ENCODE data around the gene IFNLR1.

Gene IFNLR1

DNA sequence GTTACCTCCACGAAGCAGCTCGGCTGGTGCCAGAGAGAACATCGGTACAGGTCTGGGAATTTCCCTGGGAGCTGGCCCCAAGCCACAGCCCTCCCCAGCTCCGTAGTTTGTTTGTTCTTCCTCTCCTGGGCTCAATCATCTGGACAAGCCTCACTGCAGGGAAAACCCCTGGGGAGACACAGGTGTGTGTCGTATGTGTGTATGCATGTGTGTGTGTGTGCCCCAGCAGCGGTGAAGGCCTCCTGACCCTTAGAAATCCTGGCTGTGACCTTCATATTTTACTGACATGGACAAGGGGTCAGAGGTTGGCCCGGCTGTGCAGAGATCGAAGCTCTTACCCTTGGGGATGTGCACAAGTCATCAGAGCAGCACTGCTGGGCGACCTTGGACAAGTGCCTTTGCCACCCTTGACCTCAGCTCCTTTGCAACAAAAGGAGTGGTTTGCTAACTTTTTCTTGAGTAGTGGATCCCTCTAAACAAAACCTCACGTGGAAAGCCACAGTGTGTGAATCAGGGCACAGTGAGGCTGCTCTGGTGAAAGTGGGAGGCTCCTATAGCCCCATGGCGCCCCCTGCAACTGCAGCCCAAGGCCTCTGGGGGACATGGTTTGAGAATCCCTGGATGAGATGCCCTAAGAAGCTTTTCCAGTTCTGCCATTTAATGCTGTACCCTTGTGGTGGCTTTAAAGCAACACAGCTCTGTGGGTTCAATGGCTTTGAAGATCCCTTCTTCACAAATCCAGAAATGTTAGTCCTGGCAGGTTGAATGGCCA lies 31.9 kb downstream of the IFNLR1 start:
- TF ChIP-seq GATA3 (IDR thresholded peaks at IDR 0.05; ENCODE audit: low read depth, low read length), result no peak
- no peak for TF ChIP-seq GATA2 (IDR thresholded peaks at IDR 0.05; ENCODE audit: low read depth, low read length)

GRCh38 chr1:24154215-24154614 lies 32.9 kb downstream of the IFNLR1 start:
- TF ChIP-seq GATA2 (IDR thresholded peaks at IDR 0.05; ENCODE audit: low read depth, low read length) (no peak), GATA3 (IDR thresholded peaks at IDR 0.05; ENCODE audit: low read depth, low read length) (no peak)

DNA sequence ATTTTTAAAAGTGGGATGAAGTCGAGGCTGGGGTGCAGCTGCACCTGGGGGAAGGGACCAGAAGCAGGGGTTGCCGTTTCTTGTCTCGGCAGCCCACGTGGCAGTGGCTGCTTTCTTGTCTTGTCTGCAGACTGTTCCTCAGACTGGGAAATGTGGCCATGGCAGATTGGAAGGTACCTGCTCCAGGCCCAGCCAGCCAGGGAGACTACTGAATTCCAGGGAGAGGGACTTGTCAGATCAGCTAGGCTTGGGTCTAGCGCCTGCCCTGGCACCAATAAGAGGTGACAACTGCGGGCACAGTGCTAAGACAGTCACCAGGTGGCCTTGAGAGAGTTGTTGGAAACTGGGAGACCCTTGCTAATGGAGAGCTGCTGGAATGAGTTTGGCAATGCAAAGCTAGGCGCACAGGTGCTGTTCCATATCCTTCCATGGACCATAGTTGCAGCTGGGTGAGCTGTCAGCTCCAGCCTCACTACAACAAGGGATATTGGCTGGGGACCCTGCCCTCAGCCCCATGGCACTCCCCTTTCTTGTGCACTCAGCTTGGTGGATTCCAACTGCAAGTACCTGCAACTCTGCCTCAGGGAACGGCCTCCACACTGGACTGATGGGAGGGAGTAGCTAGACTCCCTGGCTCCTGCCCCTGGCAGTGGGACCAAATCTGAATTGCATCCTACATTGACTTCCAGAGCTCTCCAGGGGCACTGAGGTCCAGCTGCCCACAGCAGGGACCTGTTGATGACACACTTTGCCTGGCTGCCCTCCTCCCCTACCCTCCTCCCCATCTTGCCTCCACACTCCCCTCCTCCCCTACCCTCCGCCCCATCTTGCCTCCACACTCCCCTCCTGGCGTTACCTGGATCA lies 34.2 kb downstream of the IFNLR1 start:
- no peak for TF ChIP-seq GATA2 (IDR thresholded peaks at IDR 0.05; ENCODE audit: low read depth, low read length)
- no peak for TF ChIP-seq GATA3 (IDR thresholded peaks at IDR 0.05; ENCODE audit: low read depth, low read length)

DNA sequence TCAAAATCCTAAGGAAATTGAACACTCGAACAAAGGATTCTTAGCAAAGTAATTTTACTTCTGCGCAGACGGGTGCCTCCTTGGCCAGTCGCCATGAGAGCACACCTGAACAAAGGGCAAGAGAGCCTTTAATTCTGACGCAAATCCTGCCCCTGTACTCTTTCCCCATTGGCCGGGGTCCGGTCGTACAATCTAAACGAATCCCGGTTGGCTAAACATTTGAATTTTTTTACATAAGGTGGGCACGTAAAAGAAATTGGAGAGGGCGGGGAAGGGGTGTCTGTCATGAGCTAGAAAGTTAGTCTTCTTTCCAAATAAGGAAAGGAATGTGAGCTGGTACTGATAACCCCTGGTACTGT lies 35.9 kb downstream of the IFNLR1 start:
- TF ChIP-seq GATA3 (IDR thresholded peaks at IDR 0.05; ENCODE audit: low read depth, low read length) (no peak), GATA2 (IDR thresholded peaks at IDR 0.05; ENCODE audit: low read depth, low read length) (no peak)

DNA sequence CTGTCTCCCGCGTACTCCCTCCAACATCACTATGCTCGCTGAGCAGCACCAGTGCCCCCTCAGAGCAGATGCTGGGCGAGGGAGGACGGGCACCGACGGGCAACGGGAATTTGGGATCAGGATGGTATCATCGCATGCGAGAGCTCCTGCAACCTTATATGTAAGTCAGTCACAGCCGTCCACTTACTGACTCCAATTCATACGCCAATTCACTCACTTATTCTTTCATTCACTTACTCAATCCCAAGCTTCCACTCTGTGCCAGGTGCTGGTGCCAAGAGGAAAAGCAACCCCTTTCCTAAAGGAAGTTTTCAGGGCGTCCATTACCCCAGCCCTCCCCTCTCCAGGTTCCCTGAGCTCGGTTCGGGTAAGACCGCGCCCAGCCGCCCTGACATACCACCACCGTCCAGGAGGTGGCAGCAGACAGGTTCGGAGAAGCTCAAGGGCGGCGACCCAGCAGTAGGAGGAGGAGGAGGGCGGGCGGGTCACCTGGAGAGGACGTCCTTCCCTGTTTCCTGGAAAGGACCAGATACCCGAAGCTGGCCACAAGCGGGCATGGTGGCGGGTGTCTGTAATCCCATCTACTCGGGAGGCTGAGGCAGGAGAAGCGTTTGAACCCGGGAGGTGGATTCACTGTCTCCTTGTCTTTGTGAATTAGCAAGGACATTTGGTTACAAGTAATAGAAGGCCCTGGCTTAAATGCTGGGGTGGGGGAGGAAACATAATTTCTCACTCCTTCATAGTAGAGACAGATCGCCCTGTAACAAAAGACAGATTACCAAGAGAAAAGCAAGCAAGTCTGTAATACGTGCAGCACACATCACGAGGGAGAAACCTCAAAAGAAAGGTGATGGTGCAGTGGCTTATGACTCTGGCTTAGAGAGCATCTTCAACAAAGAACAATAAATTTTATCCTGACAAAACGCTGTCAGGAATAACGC lies 36.6 kb downstream of the IFNLR1 start:
- no peak for TF ChIP-seq GATA2 (IDR thresholded peaks at IDR 0.05; ENCODE audit: low read depth, low read length)
- TF ChIP-seq GATA3 (IDR thresholded peaks at IDR 0.05; ENCODE audit: low read depth, low read length), result no peak

DNA sequence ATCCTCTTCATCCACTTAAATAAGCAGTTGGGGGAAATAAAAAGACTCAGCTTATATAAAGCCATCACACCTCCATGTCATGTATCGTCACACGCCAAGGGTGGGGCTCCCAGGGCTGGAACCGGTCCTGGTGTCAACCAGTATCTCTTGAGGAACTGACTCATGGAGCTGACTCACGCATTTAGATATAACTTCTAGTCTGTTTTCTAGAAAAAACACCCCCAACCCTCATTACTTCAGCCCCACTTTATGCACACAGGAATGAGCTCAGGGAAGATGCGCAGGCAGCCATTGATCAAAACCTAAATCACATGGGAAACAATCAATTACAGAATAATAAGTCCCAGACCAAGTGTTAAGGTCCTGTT lies 37.2 kb downstream of the IFNLR1 start:
- TF ChIP-seq GATA2 (IDR thresholded peaks at IDR 0.05; ENCODE audit: low read depth, low read length), result no peak
- TF ChIP-seq GATA3 (IDR thresholded peaks at IDR 0.05; ENCODE audit: low read depth, low read length), result no peak

DNA sequence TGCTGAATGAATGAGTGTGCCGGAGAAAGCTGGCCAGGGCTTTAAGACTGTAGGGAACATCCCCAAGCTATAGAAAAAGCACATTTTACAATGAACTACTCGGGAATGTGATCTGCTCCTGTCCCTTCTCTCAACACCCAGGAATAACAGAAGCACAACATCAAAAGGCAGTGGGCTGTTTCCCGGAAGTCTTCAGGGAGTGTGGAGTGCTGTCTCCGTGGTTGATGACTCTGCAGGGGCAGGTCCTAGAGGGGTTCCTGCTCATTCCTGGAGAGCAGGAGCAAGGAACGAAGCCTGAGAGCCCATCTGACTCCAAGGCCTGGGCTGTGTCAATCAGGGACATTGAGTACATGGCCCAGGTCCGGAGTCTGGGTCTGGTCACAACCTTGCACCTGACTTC lies 39.3 kb downstream of the IFNLR1 start:
- TF ChIP-seq GATA3 (IDR thresholded peaks at IDR 0.05; ENCODE audit: low read depth, low read length) (no peak), GATA2 (IDR thresholded peaks at IDR 0.05; ENCODE audit: low read depth, low read length) (no peak)

GRCh38 chr1:24147194-24147593 lies 39.9 kb downstream of the IFNLR1 start:
- TF ChIP-seq GATA3 (IDR thresholded peaks at IDR 0.05; ENCODE audit: low read depth, low read length) (no peak), GATA2 (IDR thresholded peaks at IDR 0.05; ENCODE audit: low read depth, low read length) (no peak)

DNA sequence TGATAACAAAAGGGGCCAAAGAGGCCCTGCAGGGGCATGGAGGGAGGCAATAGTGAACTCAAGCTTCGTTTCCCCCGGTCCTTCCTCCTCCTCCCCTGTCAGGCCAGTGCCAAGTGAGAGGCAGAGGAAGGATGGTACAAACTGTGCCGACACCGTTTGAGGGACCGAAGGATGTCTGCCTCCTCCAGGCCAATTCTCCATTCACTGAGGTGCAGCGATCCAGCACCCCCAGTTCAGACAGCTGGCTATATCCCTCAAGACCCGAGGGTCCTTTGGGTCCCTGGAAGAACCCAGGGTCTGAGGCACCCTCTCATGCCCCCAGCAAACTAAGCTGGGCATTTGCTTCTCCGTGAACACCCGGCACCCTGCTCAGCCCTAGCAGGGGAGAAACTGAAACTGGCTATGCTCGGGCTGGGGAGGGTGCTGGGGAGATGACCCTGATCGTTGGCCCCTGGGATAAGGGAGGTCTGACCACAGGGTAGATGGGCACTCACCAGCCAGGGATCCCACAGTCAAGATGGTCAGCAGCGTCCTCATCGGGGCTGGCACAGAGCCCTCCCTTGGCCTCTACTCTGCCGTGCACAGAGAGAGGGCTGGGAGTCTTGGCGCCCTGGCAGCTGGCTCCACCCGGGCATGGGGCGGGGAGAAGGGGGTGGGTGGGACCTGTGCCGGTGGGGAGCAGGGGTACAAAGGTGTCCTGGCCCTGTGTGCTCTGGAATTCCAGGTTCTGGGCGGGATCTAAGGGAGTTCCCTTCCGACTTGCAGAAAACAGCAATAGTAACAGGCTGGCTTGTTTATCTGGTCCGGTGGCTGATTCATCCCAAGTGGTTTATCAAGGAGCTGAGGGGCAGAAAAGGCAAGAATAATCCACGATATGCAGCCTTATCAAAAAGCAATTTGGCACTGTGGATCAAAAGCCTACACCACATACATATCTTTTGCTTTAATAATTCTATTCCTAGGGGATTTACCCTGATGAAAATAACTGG lies 44.2 kb downstream of the IFNLR1 start, which contains the start of gene IL22RA1:
IL22RA1 (minus strand) TSS at position 595 of the 989 bp plus-strand sequence; CDS start at position 537, 58 bp downstream.
- TF ChIP-seq GATA2 (IDR thresholded peaks at IDR 0.05; ENCODE audit: low read depth, low read length), result no peak
- no peak for TF ChIP-seq GATA3 (IDR thresholded peaks at IDR 0.05; ENCODE audit: low read depth, low read length)

GRCh38 chr1:24141311-24141997 lies 45.6 kb downstream of the IFNLR1 start:
- TF ChIP-seq GATA3 (IDR thresholded peaks at IDR 0.05; ENCODE audit: low read depth, low read length) (no peak), GATA2 (IDR thresholded peaks at IDR 0.05; ENCODE audit: low read depth, low read length) (no peak)

- TF ChIP-seq GATA3 (IDR thresholded peaks at IDR 0.05; ENCODE audit: low read depth, low read length), result no peak
- TF ChIP-seq GATA2 (IDR thresholded peaks at IDR 0.05; ENCODE audit: low read depth, low read length), result no peak
Measured at GRCh38 chr1:24140741-24141181, 46.3 kb downstream of the IFNLR1 start.

GRCh38 chr1:24139841-24140425 lies 47.2 kb downstream of the IFNLR1 start:
- no peak for TF ChIP-seq GATA3 (IDR thresholded peaks at IDR 0.05; ENCODE audit: low read depth, low read length)
- no peak for TF ChIP-seq GATA2 (IDR thresholded peaks at IDR 0.05; ENCODE audit: low read depth, low read length)

All from SH-SY5Y (cell line).